Type B pancreatic cell (in vitro differentiated cells): ENCODE measurements around the gene ACTA2. TPM values are rescaled to one million over a fixed set of nuclear protein-coding genes. Genes with fewer than 3 reads are reported as not detected.

Experiments
- DNase-seq: peaks from one replicate; pipeline ENCODE4 v3.0.0; 2021; ENCODE audit warnings: mixed read lengths; ENCODE audit not compliant: unreplicated experiment; ENCODE audit errors: extremely low spot score
- H3K27ac Mint-ChIP-seq: 2 replicates; pipeline ENCODE4 v1.8.0; 2021; ENCODE audit warnings: mild to moderate bottlenecking, mixed read lengths
- H3K27me3 Mint-ChIP-seq: 2 replicates; pipeline ENCODE4 v1.8.0; 2021; ENCODE audit warnings: mixed read lengths
- H3K36me3 Mint-ChIP-seq: 2 replicates; pipeline ENCODE4 v1.8.0; 2021; ENCODE audit warnings: mixed read lengths
- H3K4me1 Mint-ChIP-seq: one replicate; pipeline ENCODE4 v1.8.0; 2021; ENCODE audit warnings: mixed read lengths; ENCODE audit not compliant: unreplicated experiment
- H3K4me3 Mint-ChIP-seq: 2 replicates; pipeline ENCODE4 v1.8.0; 2021; ENCODE audit warnings: mild to moderate bottlenecking, mixed read lengths
- H3K9me3 Mint-ChIP-seq: 2 replicates; pipeline ENCODE4 v1.8.0; 2021; ENCODE audit warnings: mixed read lengths
- CTCF ChIP-seq: fragments of 200-600 bp; sonication (generic); conservative IDR thresholded peaks from 2 replicates; pipeline ENCODE4 v1.5.0; 2021; ENCODE audit warnings: antibody characterized with exemption, mild to moderate bottlenecking
- total RNA-seq: library from RNA; stranded (reverse); gene quantifications from 2 replicates; pipeline ENCODE4 v1.2.1, GENCODE V29; 2021; ENCODE audit warnings: low replicate concordance

Gene ACTA2
- total RNA-seq, 1 donor from 2014 or later: 76.5 TPM

- no peaks in the 10 kb centered on the region for H3K4me1 Mint-ChIP-seq
- no peak for DNase-seq
- no peaks in the 10 kb centered on the region for H3K36me3 Mint-ChIP-seq
- H3K27me3 Mint-ChIP-seq: no peaks in the 10 kb centered on the region
- no peak overlapping the region for H3K4me3 Mint-ChIP-seq
- TF ChIP-seq CTCF: no peak
- no peaks in the 10 kb centered on the region for H3K9me3 Mint-ChIP-seq
- no peak overlapping the region for H3K27ac Mint-ChIP-seq
Observed at GRCh38 chr10:88889559-88890337, 62.8 kb downstream of the ACTA2 start.

- Mint-ChIP-seq H3K27ac (no peak overlapping the region), H3K4me3 (no peak overlapping the region), H3K36me3 (no peaks in the 10 kb centered on the region), H3K9me3 (no peaks in the 10 kb centered on the region), H3K4me1 (no peaks in the 10 kb centered on the region), H3K27me3 (no peaks in the 10 kb centered on the region)
- TF ChIP-seq CTCF: no peak
- DNase-seq: no peak
Observed at GRCh38 chr10:88888810-88889445, 63.6 kb downstream of the ACTA2 start.

- no peak for TF ChIP-seq CTCF
- DNase-seq: no peak
- H3K36me3 Mint-ChIP-seq: no peaks in the 10 kb centered on the region
- peaks cover 11% of the 10 kb centered on the region for H3K4me1 Mint-ChIP-seq
- H3K27me3 Mint-ChIP-seq: peaks cover 2% of the 10 kb centered on the region
- no peak overlapping the region for H3K4me3 Mint-ChIP-seq
- no peak overlapping the region for H3K27ac Mint-ChIP-seq
- no peaks in the 10 kb centered on the region for H3K9me3 Mint-ChIP-seq
Observed at GRCh38 chr10:88886557-88886956, 66.0 kb downstream of the ACTA2 start.

Other genes with a start within 250 kb of the ACTA2 start
- gene LIPK, start 246.5 kb downstream of the ACTA2 start, total RNA-seq: 0.41 and 3.2 TPM in 2 replicates
- gene LIPN, start 192.8 kb downstream of the ACTA2 start, total RNA-seq: 0.24 and 1.5 TPM in 2 replicates
- gene LIPM, start 150.0 kb downstream of the ACTA2 start, total RNA-seq: 0.38 TPM in 1 of 2 replicates, not detected in the other
- 2.9 and 8.4 TPM in 2 replicates for gene ANKRD22, start 100.9 kb downstream of the ACTA2 start, total RNA-seq
- 5.9 and 8.4 TPM in 2 replicates for gene STAMBPL1, start 72.5 kb downstream of the ACTA2 start, total RNA-seq
- 8.1 and 9.2 TPM in 2 replicates for gene FAS, start 38.0 kb upstream of the ACTA2 start, total RNA-seq